Endothelial cell (in vitro differentiated cells): ENCODE results near the gene OPN1LW. TPM values are rescaled to one million over a fixed set of nuclear protein-coding genes. Genes with fewer than 3 reads are reported as not detected.

Experiments
- DNase-seq: peaks from one replicate; pipeline ENCODE4 v3.0.0; 2021; ENCODE audit warnings: low spot score
- H3K27ac Mint-ChIP-seq: one replicate; pipeline ENCODE4 v1.8.0; 2021; ENCODE audit warnings: mixed read lengths, inconsistent platforms; ENCODE audit not compliant: unreplicated experiment
- H3K27me3 Mint-ChIP-seq: one replicate; pipeline ENCODE4 v1.8.0; 2021; ENCODE audit warnings: mild to moderate bottlenecking, moderate library complexity, mixed read lengths, inconsistent platforms; ENCODE audit not compliant: unreplicated experiment
- H3K36me3 Mint-ChIP-seq: one replicate; pipeline ENCODE4 v1.8.0; 2021; ENCODE audit warnings: mild to moderate bottlenecking, low read depth, mixed read lengths, inconsistent platforms; ENCODE audit not compliant: unreplicated experiment
- H3K4me1 Mint-ChIP-seq: one replicate; pipeline ENCODE4 v1.8.0; 2021; ENCODE audit warnings: mild to moderate bottlenecking, mixed read lengths, inconsistent platforms; ENCODE audit not compliant: unreplicated experiment
- H3K4me3 Mint-ChIP-seq: one replicate; pipeline ENCODE4 v1.8.0; 2021; ENCODE audit warnings: mild to moderate bottlenecking, mixed read lengths, inconsistent platforms; ENCODE audit not compliant: unreplicated experiment
- H3K9me3 Mint-ChIP-seq: one replicate; pipeline ENCODE4 v1.8.0; 2021; ENCODE audit warnings: mixed read lengths, inconsistent platforms; ENCODE audit not compliant: unreplicated experiment
- total RNA-seq: library from RNA; stranded (reverse); fragmentation: NEBNext Ultra II Directional; extraction: Animal tissue kit (Norgen Biotek cat#: 25700); gene quantifications from one replicate; pipeline ENCODE4 v1.2.1, GENCODE V29; 2021; ENCODE audit not compliant: unreplicated experiment
- TF ChIP-seq, protein P1 (sequence below): fragments of 200-600 bp; sonication (generic); IDR thresholded peaks from one replicate; pipeline ENCODE4 v1.5.0; 2021; ENCODE audit warnings: antibody characterized with exemption; ENCODE audit not compliant: unreplicated experiment

The OPN1LW gene
- total RNA-seq, 1 donor from 2014 or later: not detected

- H3K36me3 Mint-ChIP-seq: no peaks in the 10 kb centered on the region
- peaks cover 17% of the 10 kb centered on the region for H3K4me1 Mint-ChIP-seq
- H3K4me3 Mint-ChIP-seq: peak overlapping the region; percentile 21
- DNase-seq: no peak
- no peaks in the 10 kb centered on the region for H3K9me3 Mint-ChIP-seq
- TF ChIP-seq, protein P1, sequence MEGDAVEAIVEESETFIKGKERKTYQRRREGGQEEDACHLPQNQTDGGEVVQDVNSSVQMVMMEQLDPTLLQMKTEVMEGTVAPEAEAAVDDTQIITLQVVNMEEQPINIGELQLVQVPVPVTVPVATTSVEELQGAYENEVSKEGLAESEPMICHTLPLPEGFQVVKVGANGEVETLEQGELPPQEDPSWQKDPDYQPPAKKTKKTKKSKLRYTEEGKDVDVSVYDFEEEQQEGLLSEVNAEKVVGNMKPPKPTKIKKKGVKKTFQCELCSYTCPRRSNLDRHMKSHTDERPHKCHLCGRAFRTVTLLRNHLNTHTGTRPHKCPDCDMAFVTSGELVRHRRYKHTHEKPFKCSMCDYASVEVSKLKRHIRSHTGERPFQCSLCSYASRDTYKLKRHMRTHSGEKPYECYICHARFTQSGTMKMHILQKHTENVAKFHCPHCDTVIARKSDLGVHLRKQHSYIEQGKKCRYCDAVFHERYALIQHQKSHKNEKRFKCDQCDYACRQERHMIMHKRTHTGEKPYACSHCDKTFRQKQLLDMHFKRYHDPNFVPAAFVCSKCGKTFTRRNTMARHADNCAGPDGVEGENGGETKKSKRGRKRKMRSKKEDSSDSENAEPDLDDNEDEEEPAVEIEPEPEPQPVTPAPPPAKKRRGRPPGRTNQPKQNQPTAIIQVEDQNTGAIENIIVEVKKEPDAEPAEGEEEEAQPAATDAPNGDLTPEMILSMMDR: no peak
- H3K27ac Mint-ChIP-seq: peak overlapping the region; percentile 90
- H3K27me3 Mint-ChIP-seq: peaks cover 5% of the 10 kb centered on the region
Measured at GRCh38 chrX:154135458-154136229, 8.4 kb upstream of the OPN1LW start.

GRCh38 chrX:154136627-154137161, 7.3 kb upstream of the OPN1LW start:
- Mint-ChIP-seq H3K36me3 (no peaks in the 10 kb centered on the region), H3K9me3 (no peaks in the 10 kb centered on the region), H3K4me3 (no peak overlapping the region), H3K27me3 (peaks cover 6% of the 10 kb centered on the region), H3K4me1 (peaks cover 17% of the 10 kb centered on the region), H3K27ac (peak overlapping the region; percentile 90)
- DNase-seq: peak; percentile 84
- TF ChIP-seq, protein P1: peak; percentile 47

DNA sequence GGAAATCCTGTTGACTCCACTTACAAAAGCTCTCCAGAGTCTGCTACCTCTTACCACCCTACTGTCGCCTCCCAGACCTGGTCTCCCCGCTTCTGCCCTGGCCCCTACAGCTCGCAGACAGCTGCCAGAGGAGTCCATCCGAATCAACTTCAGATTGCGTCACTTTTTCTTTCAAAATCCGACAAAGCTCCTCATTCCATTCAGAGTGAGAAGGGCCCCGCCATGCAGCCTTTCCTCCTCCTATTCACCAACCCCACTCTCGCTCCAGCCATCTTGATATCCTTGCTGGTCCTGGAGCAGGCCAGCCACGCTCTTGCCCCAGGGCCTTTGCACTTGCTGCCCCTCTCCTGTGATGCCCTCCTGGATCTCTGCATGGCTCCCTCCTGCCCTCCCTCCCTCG, 5.2 kb upstream of the OPN1LW start:
- Mint-ChIP-seq H3K4me1 (peaks cover 17% of the 10 kb centered on the region), H3K4me3 (no peak overlapping the region), H3K27ac (no peak overlapping the region), H3K9me3 (no peaks in the 10 kb centered on the region), H3K27me3 (peaks cover 8% of the 10 kb centered on the region), H3K36me3 (no peaks in the 10 kb centered on the region)
- TF ChIP-seq, protein P1: no peak
- DNase-seq: no peak

DNA sequence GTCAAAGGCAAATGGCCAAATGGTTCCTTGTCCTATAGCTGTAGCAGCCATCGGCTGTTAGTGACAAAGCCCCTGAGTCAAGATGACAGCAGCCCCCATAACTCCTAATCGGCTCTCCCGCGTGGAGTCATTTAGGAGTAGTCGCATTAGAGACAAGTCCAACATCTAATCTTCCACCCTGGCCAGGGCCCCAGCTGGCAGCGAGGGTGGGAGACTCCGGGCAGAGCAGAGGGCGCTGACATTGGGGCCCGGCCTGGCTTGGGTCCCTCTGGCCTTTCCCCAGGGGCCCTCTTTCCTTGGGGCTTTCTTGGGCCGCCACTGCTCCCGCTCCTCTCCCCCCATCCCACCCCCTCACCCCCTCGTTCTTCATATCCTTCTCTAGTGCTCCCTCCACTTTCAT, 3.8 kb upstream of the OPN1LW start:
- Mint-ChIP-seq H3K9me3 (no peaks in the 10 kb centered on the region), H3K27ac (no peak overlapping the region), H3K4me3 (no peak overlapping the region), H3K4me1 (peaks cover 9% of the 10 kb centered on the region), H3K36me3 (no peaks in the 10 kb centered on the region), H3K27me3 (peaks cover 8% of the 10 kb centered on the region)
- TF ChIP-seq, protein P1: no peak
- DNase-seq: no peak

- Mint-ChIP-seq H3K27ac (no peak overlapping the region), H3K27me3 (peaks cover 6% of the 10 kb centered on the region), H3K4me3 (no peak overlapping the region), H3K36me3 (no peaks in the 10 kb centered on the region), H3K9me3 (no peaks in the 10 kb centered on the region), H3K4me1 (peaks cover 6% of the 10 kb centered on the region)
- no peak for DNase-seq
- TF ChIP-seq, protein P1: no peak
Measured at GRCh38 chrX:154140742-154141141, 3.3 kb upstream of the OPN1LW start.
